HEK293T (cell line): Measurements from ENCODE around the gene GIMAP5.

Source experiments
- BHLHE40 ChIP-seq: fragments of 450-650 bp; IDR thresholded peaks from 2 replicates; pipeline ENCODE4 v1.6.1; 2016; ENCODE audit warnings: mild to moderate bottlenecking, moderate library complexity, borderline replicate concordance
- FOXA1 ChIP-seq: fragments of 450-650 bp; IDR thresholded peaks from 2 replicates; pipeline ENCODE4 v1.6.1; 2016; ENCODE audit warnings: mild to moderate bottlenecking
- FOXM1 ChIP-seq: fragments of 450-650 bp; IDR thresholded peaks from 2 replicates; pipeline ENCODE4 v1.6.1; 2017; ENCODE audit warnings: mild to moderate bottlenecking, borderline replicate concordance
- HDGF ChIP-seq: fragments of 450-650 bp; IDR thresholded peaks from 2 replicates; pipeline ENCODE4 v1.6.1; 2017; ENCODE audit warnings: antibody characterized with exemption, borderline replicate concordance
- SP1 ChIP-seq: fragments of 450-650 bp; IDR thresholded peaks from 2 replicates; pipeline ENCODE4 v1.6.1; 2017
- TARDBP ChIP-seq: fragments of 450-650 bp; IDR thresholded peaks from 2 replicates; pipeline ENCODE4 v1.6.1; 2016
- ZNF384 ChIP-seq: fragments of 450-650 bp; IDR thresholded peaks from 2 replicates; pipeline ENCODE4 v1.6.1; 2016

DNA sequence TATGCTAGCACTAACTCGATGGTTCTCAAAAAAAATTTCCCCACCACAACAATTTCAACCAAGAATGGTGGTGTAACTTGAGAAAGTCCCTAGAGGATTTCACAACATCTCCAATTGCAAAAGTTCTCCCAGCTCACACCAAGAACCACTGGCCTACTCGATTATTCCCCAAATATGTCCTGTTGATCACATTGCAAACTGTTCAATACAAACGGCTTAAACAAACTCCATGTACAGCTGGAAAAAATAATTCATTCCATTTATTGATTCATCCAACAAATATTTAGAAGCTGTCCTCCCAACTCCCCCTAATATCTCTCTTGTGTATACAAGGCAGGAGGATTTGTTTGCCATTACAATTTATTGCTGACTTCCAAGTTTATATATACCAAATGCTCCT is 43.9 kb downstream of the GIMAP5 start:
- TF ChIP-seq SP1 (no peak), FOXM1 (no peak), TARDBP (no peak), BHLHE40 (no peak), FOXA1 (no peak), ZNF384 (no peak), HDGF (no peak)
